SKM-1 treated with dmso at 0.1 percent for 144 hours (cell line): ENCODE data around the gene RHOXF2.
"Not testable (repeated sequence)": the region's sequence is repeated elsewhere in the genome, so short reads cannot be mapped to it uniquely, and the experiment has no call there.

ENCODE experiments used
- DNase-seq: peaks from one replicate; lab custom pipeline; 2025; ENCODE audit not compliant: unreplicated experiment; lab: John Stamatoyannopoulos, UW

The RHOXF2 gene

GRCh38 chrX:120158313-120158712, at the start of gene RHOXF2:
Gene RHOXF2 (plus strand): TSS chrX:120158613. CDS start chrX:120158751, 138 bp downstream.
- DNase-seq, result not testable (repeated sequence)

- no peak for DNase-seq
Measured at GRCh38 chrX:120109378-120109777, 49.0 kb upstream of the RHOXF2 start.

GRCh38 chrX:120111611-120112010, 46.8 kb upstream of the RHOXF2 start:
- no peak for DNase-seq

- DNase-seq, result no peak
Measured at GRCh38 chrX:120115438-120115963, 42.9 kb upstream of the RHOXF2 start, which contains the start of gene RHOXF1. Gene RHOXF1 (minus strand): TSS chrX:120115913. CDS start chrX:120115862, 51 bp downstream.

- no peak for DNase-seq
Measured at GRCh38 chrX:120120223-120120622, 38.2 kb upstream of the RHOXF2 start.

- DNase-seq, result no peak
Measured at GRCh38 chrX:120125444-120125843, 33.0 kb upstream of the RHOXF2 start.

GRCh38 chrX:120128306-120128846, 30.0 kb upstream of the RHOXF2 start:
- DNase-seq, result not testable (repeated sequence)

- no peak for DNase-seq
Measured at GRCh38 chrX:120136128-120136527, 22.3 kb upstream of the RHOXF2 start.

- no peak for DNase-seq
Measured at GRCh38 chrX:120136840-120137239, 21.6 kb upstream of the RHOXF2 start.

- no peak for DNase-seq
Measured at GRCh38 chrX:120137439-120137838, 21.0 kb upstream of the RHOXF2 start.

- no peak for DNase-seq
Measured at GRCh38 chrX:120140293-120140981, 18.0 kb upstream of the RHOXF2 start.

GRCh38 chrX:120144178-120144844, 14.1 kb upstream of the RHOXF2 start:
- DNase-seq, result no peak

GRCh38 chrX:120145295-120145925, 13.0 kb upstream of the RHOXF2 start:
- no peak for DNase-seq

- not testable (repeated sequence) for DNase-seq
Measured at GRCh38 chrX:120146323-120146722, 12.1 kb upstream of the RHOXF2 start.

GRCh38 chrX:120147537-120147936, 10.9 kb upstream of the RHOXF2 start:
- DNase-seq, result no peak

- DNase-seq, result not testable (repeated sequence)
Measured at GRCh38 chrX:120150109-120150744, 8.2 kb upstream of the RHOXF2 start.

- DNase-seq, result not testable (repeated sequence)
Measured at GRCh38 chrX:120159086-120159485, 673 bp downstream of the RHOXF2 start.

GRCh38 chrX:120193254-120193653, 34.8 kb downstream of the RHOXF2 start:
- DNase-seq, result not testable (repeated sequence)

GRCh38 chrX:120193720-120194119, 35.3 kb downstream of the RHOXF2 start:
- not testable (repeated sequence) for DNase-seq

- DNase-seq, result not testable (repeated sequence)
Measured at GRCh38 chrX:120195786-120196185, 37.4 kb downstream of the RHOXF2 start.
